HG02588 (cell line): ENCODE results near the gene PTPN1.
"Not testable (repeated sequence)": the region's sequence is repeated elsewhere in the genome, so short reads cannot be mapped to it uniquely, and the experiment has no call there.

Source experiments
- ATAC-seq: cut with Tn5 transposase; IDR thresholded peaks from one replicate; pipeline ENCODE4 v1.9.1; 2021; ENCODE audit warnings: mild to moderate bottlenecking, moderate library complexity; ENCODE audit not compliant: unreplicated experiment

Gene PTPN1

DNA sequence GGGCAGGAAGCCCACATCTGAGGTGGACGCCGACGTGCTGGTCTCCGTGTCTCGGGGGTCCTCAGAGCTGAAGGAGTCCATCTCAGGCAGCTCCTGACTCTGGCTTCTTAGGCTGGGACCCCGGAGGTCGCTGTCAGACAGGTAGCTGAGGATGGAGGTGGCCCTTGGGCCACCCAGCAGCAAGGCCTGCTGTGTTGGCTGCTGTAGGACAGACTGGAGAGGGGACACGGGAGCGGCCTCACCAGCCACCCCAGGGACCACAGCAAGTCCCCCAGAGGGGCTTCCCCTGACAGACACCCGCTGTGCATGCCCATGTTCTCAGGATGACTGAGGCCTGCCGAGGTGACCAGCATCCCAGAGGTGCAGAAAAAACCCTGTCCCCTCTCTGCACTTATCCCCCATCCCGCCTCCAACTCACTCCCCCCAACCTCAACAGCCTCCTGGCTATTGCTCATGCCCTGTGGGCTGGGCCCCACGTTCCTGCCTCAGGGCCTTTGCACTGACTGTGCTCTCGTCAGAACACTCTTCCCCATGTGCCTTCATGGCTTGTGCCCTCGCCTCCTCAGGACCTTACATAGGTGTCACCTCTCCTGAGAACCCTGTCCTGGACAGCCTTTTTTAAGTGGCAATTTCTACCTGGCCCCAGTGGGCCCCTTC lies 92.4 kb downstream of the PTPN1 start:
- no peak for ATAC-seq

DNA sequence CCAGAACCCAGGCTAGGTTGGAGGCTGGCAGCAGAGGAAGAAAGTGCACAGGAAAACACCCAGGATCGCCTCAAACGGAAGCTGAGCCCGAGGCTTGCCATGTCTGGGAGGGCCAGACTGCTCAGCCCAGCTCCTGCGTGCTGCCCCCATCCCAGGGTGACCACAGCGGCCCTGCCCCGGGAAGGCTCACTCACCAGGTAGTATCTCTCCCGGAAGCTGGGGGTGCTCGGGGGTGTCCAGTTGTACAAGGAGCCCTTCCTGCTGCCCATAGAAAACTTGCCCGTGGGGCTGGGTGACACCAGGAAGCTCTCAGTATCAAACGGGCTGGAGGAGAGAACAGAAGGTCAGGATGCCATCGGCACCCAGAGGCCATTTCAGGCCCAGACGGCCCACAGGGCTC lies 94.3 kb downstream of the PTPN1 start:
- ATAC-seq: no peak

DNA sequence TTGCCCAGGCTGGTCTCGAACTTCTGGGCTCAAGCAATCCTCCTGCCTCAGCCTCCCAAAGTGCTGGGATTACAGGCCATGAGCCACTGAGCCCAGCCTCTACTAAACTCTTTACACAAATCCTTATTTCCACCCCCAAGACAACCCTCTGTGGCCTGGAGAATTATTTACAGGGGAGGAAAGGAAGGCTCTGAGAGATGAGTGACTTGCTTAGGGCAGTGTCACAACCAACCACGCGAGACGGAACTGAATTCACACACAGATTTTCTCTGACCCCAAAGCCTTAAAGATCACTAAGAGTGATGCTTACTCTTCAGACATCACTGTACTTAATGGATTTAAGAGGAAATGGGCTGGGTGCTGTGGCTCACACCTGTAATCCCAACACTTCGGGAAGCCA lies 95.0 kb downstream of the PTPN1 start:
- ATAC-seq: no peak

DNA sequence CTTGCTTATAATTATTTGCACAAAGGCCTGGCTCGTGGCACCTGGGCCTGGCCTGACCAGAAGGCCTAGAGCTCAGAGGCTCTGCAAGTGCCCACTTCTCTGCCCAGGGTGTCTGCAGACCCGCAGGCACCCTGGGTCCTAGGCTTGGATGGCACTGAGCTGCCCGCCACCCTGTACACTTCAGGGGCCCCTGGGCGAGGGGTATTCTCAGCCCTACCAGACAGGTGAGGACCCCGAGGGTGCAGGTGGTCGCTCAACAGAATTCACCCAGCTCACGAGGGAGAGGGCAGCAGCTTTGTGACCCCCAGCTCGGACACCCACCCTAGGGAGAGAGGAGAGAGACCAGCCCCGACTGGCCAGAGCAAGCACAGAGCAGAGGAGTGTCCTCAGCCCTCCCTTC lies 97.3 kb downstream of the PTPN1 start:
- no peak for ATAC-seq

DNA sequence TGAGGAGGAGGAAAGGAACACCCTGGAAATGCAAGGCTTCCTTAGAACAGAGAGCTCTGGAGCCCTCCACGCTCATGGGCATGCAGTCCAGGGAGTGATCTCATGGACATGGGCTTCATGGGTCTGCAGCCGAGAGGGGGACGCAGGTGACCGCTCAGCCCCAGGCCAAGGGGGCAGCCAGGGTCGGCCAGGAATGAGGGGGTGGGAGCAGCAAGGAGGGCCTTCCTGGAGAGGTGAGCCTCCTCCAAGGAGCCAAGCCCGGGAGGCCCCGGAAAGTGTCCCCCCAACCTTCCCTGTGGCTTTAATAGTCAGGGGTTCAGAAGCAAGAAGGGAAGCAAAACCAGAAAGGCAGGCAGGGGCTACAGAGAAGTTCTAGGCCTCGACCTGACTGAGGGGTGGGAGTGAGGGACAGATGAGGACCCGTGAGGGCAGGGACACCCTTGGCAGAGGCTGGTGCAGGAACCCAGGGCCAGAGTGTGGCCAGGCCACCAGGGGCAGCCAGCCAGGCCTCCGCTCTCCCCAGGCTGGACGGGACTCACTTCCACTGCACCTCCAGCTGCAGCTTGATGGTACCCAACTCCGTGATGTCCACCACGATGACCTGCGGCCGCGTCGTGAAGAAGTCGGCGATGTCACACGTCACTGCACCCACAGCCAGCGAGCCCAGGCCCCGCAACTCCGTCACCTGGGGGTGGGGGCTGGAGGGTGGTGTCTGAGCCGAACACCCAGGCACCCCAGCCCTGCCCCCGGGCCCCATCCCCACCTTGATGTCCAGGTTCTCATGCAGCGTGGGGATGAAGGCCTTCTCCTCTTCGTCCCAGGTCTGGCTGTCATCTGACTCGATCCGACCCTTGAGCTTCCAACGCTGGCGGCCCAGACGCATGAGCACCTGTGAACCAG lies 97.9 kb downstream of the PTPN1 start:
- no peak for ATAC-seq

DNA sequence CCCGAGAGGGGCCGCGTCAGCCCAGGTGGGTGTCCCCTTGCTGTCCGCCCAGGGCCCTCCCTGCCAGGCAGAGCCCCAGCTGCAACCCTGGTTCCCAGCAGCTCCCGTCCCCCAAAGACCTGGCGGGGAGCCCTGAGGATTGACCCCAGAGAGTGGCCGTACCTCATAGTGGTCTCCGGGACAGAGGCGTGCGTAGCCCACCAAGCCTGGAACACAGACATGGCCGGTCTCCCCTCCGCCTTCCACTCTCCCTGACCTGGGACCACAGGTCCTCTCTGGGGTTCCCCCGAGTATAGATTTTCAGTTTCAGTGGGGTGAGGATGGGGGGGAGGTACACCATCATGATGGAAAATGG lies 98.5 kb downstream of the PTPN1 start:
- no peak for ATAC-seq

DNA sequence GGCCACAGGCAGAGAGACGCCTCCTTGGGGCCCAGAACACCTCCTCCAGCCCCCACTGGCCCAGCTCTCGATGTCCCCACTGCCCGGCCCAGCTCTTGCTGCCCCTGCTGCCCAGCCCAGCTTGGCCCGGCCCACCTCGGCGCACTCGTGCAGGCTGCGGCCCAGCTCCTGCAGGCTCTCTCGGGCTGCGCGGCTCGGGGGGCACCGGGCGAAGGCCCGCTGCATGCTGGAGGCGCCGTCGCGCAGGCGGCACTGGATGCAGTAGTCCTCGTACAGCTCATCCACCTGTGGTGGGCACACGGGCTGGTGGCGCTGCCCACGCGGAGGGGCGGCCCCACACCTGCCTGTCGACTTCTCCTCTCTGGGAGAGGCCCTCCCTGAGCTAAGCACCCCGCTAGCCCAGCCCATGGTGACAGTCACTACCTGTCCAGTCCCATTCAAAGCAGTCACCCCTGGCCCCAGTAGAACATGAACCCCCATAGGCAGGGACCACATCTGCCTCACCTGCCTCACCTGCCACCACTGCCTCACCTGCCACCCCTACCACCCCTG lies 99.3 kb downstream of the PTPN1 start:
- ATAC-seq: no peak

DNA sequence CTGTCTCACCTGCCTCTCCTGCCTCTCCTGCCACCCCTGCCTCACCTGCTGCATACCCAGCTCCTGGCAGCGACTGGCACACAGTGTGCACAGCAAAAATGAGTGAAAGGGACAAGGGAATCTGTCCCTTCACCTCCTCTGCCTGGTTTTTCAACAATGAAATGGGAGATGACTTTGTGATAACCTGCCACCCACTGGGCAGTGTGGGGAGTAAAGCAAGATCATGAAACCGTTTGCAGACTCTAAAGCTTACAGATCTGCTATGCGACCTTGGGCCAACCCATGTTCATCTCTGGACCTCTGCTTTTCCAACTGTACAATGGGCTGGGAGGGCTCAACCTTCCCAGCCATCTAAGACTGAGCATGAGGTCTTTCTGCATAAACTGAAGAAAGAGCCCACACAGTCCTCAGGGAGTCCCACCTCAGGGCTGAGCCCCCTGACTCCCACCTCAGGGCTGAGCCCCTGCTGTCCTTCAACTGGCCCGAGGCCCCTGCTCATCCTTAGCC lies 100.1 kb downstream of the PTPN1 start:
- no peak for ATAC-seq

DNA sequence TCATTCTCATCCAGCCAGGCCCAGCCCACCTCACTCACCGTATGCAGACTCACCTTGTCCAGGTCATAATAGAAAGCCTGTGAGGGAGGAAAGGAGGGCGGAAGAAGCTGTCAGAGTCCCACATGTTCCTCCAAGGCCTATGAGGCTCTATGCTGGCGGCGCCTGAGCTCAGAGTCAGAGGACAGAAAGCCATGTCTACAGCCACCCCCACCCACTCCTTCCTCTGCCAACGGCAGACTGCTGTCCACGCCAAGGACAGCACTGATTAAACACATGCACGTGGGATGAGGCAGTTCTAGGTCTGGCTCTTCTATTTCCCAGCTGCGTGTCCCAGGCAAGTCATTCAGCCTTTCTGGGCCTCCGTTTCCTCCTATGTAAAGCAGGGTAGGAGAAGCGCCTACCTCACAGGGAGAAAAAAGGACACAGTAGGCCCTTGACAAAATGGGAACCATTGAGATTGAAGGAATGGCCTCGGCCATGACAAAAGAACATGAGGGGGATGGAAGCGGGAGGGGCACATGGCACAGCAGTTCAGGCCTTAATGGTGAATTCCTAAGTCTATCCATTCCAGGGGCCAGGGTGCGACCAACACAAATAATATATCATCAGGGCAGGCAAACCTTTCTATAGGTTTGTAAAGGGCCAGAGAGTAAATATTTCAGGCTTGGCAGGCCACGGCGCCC lies 101.1 kb downstream of the PTPN1 start:
- no peak for ATAC-seq

DNA sequence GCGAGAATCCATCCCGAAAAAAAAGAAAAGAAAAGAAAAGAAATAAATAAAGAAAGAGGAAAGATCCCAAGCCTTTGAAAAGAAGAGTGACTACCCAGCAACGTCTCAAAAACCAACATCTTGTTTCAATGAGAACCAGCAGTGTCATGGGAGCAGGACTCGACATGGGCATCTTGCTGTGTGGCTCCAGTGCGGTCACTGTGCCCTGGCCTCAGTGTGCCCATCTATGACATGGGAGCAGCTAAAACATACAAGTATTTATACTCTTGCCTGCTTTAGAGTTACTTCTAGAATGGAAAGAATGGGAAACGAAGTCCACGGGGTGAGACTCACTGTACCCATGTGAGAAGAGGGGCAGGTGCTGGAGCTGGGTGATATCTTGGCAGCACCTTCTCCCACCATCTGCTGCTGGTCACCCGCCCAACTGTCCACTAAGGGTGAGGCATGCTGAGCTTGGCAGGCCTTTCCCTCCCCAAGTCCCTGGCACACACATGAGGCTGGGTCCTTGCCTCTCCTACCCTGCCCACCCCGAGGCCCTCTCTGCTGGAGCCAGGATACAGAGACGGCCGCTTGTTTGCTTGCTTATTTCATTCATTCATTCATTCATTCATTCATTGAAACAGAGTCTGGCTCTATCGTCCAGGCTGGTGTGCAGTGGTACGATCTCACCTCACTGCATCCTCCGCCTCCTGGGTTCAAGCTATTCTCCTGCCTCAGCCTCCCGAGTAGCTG lies 103.4 kb downstream of the PTPN1 start:
- no peak for ATAC-seq

DNA sequence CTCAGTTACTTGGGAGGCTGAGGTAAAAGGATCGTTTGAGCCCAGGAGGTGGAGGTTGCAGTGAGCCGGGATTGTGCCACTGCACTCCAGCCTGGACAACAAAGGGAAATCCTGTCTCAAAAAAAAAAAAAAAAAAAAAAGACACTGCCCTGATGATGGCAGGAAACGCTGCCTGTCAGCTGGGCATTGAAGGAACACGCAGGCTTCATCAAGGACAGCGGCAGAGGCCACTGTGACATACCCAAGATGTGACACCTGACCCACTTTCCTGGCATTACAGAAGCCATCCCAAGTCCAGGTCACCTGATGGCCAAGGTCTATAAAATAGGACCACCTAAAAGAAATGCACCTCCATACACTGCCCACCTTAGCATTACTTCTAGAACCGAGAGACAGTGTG lies 105.2 kb downstream of the PTPN1 start:
- ATAC-seq: no peak

DNA sequence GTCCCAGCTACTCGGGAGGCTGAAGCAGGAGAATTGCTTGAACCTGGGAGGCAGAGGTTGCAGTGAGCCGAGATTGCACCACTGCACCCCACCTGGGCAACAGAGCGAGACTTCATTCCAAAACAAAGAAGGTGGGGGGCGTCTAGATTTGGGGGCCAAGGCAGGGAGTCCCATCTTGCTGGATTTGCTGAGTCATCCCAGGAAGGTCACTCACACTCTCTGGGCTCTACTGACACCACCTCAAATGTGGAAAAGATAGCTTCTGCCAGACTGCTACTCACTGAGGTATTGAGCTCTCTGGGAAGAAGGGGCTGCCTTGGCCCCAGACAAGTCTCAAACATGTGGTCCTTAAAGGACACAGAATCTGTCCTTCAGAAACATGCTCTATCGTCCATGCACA lies 106.8 kb downstream of the PTPN1 start:
- no peak for ATAC-seq

DNA sequence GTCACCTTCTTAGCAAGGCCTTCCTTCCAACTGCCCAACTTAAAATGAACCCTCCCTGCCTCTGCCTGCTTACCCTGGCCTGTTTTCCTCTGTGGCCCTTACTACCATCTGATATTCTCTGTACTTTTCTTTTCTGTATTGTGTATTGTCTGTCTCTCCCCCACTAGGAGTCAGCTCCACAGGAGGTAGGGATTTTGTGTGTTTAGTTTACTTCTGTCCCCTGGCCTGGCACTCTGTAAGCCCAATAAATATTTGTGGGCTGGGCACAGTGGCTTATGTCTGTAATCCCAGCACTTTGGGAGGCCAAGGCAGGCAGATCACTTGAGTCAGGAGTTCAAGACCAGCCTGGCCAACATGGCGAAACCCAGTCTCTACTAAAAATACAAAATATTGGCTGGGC lies 108.4 kb downstream of the PTPN1 start:
- no peak for ATAC-seq

DNA sequence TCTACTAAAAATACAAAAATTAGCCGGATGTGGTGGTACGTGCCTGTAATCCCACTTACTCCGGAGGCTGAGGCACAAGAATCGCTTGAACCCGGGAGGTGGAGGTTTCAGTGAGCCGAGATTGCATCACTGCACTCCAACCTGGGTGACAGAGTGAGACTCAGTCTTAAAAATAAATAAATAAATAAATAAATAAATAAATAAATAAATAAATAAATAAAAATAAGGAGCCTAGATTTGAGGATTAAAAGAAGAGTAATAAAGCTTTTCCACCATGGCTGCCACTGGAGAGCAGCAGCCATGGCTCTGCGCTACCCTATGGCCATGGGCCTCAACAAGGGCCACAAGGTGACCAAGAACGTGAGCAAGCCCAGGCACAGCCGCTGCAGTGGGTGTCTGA lies 110.3 kb downstream of the PTPN1 start:
- ATAC-seq: not testable (repeated sequence)

DNA sequence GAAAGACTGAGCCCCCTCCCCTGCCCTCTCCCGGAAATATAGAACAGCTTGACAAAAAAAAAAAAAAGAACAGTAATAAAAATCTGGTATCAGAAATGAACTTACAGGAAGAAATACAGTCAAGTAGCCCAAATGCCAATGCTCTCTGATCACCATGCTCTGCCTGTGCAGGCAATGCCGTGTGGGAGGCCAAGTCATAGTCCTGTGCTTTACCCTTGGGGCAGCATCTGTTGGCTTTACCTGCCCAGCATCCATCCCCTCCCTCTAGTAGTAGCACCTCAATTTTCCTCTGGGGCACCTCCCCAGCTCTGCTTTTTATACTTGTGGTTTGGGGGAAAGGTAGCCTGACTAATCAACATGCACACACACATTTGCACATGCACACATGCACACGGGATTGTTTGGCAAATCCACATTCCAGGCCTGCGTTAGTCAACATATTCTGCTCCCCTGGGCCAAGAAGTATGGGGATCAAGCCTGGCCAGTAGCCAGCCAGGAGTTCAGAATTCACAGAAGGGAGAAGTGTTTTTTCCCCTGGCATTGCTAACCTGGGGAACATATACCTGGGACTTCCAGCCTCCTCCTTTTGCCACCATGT lies 111.0 kb downstream of the PTPN1 start:
- ATAC-seq: no peak

DNA sequence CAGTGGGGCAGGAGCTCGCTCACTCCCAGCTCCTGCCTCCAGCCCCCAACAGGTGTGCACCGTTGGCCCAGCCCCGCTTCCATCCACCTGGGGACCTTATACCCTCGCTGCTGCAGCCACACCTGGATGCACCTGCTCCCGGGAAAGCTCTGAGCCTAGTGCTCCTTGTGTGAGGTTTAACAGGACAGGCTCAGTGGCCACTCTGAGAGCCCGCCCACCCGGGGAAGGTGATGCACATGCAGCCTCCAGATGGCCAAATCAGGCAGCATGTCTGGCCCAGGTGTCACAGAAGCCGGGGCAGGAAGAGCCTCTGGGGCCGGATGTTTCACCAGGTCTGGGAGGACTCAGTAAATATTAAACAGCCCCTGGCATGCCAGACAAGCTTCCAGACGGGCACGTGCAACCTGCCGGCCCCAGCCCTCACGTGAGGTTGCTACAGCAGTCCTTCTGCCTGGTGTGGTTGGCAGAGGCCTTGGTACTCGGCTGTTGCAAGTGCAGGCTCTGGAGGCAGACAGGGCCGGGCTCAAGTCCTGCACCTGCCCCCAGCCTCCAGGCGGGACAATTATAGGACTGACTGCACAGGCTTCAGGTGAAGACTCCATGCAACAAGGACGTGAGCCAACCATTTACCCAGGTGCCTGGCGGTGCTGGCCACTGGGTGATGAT lies 114.3 kb downstream of the PTPN1 start:
- ATAC-seq: no peak

DNA sequence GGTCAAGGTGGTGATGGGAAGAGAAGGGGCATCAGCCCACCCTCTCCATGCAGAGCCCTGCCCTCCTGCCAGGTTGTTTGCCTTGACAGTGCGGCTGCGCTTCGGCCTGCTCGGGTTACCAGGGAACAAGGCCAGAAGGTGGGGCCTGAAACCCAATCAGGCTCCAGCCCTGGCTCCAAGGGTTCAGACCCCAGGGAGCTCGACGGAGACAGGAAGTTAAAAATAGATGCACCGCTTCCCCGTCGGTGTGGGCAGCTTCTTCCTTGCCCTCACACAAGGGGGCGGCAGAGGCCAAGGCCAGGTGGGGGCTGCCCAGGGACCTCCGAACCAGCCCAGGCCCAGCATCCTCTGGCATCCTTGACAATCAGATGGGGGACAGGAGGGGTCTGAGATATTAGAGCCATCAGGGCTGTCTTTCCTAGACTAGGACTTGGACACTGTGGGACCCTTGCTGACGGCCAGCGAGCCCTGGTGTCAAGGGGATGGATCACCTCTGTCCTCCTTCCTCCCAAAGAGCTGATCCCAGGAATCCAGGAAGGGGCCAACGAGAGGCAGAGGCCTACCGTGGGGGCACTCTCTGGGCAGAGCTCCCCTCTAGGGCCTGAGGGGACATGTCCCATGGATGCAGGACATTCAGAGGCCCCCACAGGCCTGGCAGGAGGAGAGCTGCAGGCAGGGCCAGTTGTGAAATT lies 115.9 kb downstream of the PTPN1 start:
- no peak for ATAC-seq

DNA sequence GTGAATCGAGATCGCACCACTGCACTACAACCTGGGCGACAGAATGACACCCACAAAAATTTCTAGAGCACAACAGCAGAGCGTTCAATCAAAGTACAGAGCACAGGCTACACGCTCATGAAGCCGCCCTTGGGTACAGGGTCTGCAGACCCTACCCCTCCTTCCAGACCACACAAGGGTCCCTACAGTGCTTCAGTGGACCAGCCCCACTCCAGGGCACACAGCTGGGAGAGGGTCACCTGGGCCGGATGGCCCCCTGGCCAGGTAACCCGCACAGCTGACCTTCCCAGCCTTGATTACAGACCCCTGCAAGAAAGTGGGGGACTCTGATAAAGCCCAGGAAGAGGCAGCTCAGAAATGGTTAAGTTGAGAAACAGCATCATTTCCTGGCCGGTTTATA lies 117.6 kb downstream of the PTPN1 start:
- ATAC-seq: no peak

DNA sequence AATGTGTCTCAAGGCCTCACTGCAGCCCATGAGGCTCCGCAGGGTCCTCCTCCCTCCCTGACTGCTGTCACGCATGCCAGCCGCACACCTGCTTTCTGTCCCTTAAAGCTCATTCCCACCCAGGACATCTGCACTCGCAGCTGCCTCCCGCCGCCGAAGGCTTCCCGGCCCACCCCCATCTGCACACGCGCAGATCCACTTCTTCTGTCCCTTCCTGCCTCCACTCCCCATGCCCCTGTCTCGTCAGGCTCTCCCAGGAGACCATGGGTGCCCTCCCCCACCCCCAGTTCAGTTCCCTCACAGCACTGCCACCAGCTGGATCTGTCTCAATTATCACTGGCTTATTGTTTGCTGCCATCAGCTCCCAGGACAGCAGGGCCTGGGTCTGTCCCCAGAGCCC lies 118.1 kb downstream of the PTPN1 start:
- ATAC-seq: no peak
